NCI-H2227 (cell line): Measurements from ENCODE around the gene YTHDC1.
A peak's percentile ranks its signal among the peaks of the same experiment; 100 is the strongest.

Experiments used
- DNase-seq: peaks from one replicate; lab custom pipeline; 2025; ENCODE audit not compliant: unreplicated experiment; lab: John Stamatoyannopoulos, UW

The YTHDC1 gene

DNA sequence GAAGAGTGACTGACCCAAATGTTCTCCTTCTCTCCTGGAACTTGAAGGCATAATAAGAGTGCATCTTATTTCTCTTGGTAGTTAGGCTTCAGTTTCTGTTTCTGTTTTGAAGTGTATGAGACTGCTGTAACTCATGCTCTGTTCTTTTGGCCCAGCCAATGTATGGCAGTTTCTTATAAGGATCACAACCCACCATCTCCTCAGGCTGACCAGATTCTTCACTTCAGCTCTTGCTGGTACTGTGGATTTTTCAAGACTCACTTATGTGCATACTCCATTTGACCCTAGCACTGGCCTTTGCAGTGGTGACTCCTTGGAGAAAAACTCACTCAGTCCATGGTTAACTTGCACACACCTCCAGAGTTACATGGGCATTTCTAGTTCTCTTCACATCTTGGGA lies 9.6 kb upstream of the YTHDC1 start:
- DNase-seq, result no peak

DNA sequence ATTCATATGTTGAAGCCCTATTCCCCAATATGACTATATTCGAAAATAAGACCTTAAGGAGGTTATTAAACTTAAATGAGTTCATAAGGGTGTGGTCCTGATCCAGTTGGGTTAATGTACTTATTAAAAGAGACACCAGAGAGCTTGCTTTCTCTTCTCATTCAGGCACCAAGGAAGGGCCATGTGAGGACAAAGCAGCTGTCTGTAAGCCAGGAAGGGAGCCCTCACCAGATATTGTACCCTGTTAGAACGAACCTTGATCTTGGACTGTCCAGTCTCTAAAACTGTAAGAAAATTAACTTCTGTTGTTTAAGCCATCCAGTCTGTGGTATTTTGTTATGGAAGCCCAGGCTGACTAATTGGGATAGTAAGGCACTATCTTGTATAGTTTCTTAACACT lies 9.1 kb upstream of the YTHDC1 start:
- DNase-seq, result no peak

DNA sequence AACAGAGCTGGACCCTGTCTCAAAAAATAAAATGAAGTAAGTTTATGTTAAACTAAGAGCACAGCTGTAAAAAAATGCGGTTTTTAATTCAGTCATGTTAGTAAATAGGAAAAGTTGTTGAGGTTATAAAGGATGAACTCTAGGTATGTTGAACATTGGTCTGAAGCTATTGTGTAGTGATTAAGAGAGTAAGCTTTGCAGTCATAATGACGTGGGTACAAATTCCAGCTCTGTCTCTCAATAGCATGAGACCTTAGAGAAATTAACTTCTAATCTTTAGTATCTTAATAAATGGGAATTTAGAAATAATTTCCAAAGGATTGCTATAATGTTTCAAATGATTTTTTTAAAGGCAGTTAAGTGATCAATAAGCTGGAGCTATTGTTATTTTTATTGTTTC lies 2.9 kb upstream of the YTHDC1 start:
- no peak for DNase-seq

DNA sequence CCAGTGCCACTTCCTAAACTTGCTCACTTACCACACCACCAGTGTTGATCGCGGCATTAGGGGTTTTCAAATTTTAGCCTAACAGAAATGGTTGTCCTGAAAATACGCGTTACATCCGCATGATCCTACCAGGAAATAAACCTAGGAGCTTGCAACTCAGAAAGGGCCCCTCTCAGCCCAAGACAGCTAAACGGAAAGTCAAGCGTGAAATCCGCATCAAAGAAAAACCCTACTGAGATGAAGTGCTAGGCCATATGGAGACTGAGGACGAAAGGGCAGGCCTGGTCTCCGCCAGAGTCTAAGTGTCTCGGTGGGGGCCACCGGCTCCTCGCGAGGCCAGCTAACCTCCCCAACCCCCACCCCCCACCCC lies 626 bp downstream of the YTHDC1 start:
- DNase-seq, result peak; percentile 37

DNA sequence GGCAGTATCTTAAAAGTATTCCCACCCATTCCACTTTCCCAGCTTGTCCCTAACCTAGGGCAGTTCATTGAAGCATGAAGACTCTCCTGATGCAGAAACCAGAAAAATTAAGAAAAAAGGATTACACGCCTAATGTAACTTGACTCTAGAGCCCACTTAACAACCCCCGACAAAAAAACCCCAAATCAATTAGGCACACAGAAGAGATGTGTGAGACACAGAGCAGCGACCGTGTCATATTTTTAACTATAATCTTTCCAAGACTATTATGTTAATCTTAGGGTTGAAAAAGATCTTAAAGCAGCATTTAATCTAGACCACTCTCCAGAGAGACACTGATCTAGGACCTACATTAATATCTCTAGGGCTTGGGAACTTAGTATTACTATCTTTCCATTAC lies 1.3 kb downstream of the YTHDC1 start:
- no peak for DNase-seq

DNA sequence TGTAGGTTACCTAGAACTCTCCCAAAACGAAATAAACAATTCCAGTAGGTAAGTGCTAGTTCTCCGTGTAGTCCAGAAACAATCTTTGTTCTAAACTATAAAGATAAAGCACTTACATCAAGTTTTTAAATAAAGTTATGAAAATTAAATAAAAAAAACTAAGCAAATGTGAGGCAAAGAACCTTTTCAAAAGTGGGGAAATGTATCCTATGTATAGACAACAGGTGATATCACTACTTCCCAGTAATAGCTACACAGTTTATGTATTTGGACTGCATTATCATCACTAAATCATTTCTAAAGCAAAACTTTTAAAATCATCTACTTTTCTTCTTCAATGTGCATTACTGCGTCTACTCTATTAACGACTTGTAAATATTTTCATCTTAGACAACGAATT lies 2.0 kb downstream of the YTHDC1 start:
- DNase-seq, result no peak

DNA sequence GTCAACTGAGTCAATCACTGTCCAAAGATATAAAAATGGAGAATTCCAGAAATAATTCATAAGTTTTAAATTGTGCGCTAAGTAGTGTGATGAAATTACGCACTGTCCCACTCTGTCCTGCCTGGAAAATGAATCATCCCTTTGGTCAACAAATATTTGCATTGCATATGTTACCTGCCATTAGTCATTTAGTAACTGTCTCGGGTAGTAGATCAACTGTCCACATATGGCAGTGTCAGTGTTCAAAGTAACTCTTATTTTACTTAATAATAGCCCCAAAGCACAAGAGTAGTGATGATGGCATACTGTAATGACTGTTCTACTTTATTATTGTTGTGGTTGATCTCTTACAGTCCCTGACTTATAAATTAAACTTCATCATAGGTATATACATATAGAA lies 3.4 kb downstream of the YTHDC1 start:
- DNase-seq, result no peak

DNA sequence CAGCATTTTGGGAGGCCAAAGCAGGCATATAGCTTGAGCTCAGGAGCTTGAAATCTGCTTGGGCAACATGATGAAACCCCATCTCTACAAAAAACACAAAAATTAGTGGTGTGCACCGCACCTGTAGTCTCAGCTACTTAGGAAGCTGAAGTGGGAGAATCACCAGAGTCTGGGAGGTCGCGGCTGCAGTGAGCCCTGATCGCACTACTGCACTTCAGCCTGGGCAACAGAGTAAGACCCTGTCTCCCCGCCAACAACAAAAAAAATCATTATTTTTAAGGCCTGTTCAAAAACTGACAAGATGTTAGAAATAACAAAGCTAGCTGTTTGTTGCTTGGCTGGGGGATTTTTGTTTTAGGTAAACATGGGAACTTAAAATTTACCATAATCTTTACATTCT lies 5.1 kb downstream of the YTHDC1 start:
- no peak for DNase-seq

DNA sequence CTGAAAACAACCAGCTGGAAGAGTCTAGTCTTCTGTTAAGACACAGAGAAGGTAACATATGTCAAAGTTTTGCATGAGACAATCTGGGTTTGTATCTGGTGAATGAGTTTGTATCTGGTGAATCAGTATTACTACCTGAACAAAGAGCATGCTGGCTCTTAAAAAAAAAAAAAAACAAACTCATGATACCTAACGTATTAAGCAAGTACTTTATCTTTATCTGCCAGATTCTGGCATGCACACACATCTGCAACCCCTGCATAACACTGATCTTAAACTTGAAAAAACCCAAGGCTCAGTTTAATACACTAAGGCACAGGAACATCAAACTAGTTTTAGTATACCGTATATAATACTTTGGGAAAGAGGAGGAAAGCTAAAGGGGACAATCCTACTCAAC lies 5.8 kb downstream of the YTHDC1 start:
- no peak for DNase-seq

DNA sequence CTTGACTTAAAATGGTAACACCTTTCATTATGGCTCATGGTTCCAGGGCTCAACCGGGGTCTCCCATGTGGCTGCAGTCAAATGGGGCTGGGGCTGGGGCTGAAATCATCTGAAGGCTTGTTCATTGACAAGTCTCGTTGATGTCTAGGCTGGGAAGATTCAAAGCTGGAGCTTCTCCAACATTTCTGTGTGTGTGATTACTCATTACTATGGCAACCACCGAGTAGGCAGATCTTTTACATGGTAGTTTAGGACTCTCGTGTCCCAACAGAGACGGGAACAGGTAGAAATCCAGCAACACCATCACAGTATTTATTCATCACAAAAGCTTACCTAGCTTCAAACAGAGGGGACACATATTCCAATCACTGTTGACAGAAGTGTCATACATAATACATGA lies 7.8 kb downstream of the YTHDC1 start:
- no peak for DNase-seq

DNA sequence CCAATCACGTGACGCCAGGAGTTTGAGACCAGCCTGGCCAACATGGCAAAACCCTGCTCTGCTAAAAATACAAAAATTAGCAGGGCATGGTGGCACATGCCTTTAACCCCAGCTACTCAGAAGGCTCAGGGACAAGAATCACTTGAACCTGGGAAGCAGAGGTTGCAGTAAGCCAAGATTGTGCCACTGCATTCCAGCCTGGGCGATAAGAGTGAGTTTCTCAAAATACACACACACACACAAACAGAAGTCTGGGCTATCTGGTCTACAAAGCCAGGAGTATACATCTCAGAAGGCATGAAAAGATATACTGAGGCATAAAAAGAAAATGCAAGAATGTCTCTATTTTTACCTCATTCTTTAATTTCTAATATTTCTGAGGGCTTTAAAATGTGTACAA lies 11.3 kb downstream of the YTHDC1 start:
- DNase-seq, result no peak

DNA sequence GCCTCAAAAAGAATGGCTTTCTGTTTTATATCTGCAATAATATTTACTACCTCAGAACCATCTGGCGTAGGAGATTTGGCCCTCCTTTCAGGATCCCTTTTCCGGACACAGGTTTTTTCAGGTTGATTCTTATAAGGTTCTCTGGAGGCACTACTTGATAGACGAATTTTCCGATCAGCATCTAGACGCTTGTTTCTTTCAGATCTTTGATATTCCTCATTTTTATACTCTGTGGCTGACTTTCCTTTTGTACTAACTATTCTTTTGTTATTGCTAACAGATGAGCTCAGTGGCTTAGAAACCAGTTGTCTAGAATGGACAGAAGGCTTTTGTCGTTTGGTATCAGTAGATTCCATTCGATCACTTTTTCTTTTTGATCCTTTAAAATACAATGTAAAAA lies 12.4 kb downstream of the YTHDC1 start:
- DNase-seq, result no peak

DNA sequence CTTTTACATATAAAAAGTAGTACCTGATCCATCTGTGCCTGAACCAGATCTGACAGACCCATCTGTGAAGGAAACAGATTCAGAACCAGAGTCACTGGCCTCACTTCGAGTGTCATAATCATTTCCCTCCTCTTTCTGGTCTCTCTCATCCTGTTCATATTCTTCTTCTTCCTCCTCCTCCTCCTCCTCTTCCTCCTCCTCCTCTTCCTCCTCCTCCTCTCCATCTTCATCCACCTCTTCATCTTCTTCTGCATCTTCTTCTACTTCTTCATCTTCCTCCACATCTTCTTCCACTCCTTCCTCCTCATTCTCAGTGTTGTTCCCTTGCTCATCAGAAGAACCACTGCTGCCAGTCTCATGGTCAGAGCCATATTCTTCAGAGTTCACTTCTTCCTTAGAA lies 12.9 kb downstream of the YTHDC1 start:
- DNase-seq, result no peak

DNA sequence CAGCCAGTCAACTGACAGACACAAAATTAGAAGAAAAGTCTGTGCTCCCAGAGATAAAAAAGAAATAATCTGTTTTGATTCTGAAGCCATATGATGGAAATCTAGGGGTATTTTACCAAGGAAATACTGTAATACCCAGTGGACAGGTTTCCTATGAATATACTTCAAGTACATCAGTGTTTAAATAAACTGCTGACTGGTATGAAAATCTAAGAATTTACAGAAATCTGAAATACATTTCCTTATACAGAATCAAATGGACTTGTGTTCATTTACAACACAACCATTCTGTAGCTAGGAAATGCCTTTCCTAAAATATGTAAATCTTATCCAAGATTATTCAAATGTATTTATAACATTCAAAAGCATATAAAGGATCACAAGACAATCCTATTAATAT lies 13.4 kb downstream of the YTHDC1 start:
- DNase-seq, result no peak

DNA sequence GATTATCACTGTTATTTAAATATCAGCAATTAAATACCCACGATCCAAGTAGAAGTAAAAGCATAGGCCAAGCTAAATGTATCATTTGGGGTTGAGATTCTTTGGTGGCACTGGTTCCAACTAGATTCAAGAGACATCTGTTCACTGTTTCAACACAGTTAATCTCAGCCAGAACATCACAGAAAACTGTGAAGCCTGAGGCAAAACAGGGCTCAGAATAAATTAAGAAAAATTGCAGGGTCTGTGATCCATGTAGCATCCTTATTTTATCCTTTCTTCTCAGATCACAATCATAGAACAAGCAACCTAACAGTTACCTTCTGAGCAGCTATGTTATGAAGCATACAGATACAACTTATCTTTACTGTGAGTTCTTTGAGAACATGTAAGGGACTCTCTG lies 23.7 kb downstream of the YTHDC1 start:
- no peak for DNase-seq

DNA sequence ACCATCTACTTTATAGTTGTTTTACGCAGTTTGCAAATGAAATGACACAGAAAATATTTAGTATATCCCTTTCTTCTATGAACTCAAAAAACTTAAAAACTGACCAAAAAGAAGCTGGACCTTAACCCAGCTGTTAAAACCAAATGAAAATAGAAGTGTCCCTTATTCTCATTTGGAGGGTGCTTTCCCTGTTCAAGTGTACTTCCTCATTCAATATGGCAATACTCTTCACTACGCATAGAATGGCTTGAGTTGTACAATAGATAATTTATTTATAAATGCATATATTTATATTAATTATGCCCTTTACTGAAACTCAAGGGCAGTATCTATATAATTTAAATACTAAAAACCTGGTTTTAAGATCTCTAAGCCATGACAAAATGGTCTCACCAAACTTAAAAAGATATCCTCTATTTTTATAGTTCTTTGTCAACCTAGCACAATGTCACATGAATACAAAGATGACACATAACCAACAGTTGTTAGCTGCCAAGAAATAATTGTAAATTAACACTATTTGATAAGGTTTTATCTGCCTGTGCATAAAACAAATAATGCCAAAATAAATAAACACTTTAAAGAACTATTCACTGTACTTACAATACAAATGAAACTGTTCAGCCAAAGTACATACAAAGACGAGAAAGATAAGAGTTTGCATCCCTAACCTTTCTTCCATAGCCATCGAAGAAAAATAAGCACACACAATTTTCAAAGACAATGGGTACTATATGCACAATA lies 25.2 kb downstream of the YTHDC1 start:
- no peak for DNase-seq

DNA sequence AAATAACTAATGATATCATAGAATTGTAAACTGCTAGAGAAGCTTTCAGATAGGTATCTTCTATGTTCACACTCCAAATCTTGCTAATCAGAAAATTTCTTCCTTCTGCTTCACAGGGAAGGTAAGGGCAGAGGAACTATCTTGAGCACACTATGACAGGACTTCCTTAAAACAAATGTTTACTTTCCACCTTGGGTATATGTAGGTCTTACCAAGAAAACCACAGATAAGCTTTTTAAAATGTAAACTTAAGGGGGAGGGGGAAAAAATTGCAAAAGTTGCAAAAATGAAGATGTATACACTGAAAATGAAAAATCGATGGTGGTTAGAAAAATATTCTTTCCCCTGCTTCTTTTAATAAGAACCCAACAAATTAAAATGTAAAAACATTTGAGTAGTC lies 30.9 kb downstream of the YTHDC1 start:
- DNase-seq, result no peak

DNA sequence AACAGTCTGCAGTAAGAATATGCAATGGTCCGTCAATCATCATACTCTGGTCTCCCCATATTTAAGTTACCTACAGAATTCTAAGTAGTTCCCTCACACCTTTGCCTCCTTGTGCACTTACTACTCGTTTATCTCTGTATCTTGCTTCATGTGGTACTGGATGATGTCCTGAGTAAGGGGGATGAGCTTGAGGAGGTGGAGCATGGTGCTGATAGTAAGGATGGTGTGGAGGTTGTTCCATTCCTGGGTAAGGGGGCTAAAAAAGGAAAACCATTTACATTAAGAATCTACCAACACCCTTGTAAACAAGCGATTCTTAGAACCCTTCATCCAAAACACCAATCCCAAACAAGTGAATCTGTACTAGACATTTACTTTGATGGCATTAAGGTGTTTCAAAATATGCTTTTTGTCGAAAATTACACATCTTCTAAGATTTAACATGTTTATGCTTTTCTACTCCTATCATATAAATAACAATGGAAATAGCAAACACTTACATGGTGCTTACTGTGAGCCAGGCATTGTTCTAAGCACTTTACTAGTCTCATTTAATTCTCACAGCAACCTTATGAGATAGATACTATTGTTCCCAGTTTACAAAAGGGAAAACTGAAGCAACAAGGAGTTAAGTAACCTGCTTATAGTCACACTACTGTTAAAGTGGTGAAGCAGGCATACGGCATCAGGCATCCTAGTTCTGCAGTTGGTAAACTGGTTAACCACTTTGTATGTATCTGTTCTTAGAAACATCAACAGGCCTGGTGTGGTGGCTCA lies 33.5 kb downstream of the YTHDC1 start:
- no peak for DNase-seq

DNA sequence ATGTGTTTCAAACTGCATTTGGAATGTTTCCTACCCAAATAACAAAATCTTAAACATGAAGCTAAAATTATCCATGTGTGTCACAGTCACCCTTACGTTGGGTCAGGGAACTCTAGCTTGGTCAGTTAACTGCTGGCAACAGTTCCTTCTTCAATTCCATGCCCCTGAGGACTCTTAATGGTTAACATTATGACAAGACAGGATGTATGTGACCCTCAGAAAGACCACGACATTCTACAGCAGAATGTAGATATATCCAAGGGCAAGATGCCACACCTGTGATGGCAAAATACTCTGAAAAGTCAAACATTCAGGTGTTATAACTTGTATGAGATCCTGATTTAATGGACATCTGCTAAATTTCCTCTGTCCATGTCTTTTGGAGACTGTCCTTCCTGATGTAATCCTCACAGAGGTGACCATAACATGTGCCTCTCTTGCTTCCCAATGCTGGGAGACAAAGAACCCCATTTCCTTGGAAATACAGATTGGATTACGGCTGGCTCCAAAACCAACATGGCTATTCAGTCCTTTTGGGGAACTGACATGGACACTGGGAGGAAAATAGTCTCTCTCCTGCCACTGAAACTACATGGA lies 39.1 kb downstream of the YTHDC1 start:
- no peak for DNase-seq

DNA sequence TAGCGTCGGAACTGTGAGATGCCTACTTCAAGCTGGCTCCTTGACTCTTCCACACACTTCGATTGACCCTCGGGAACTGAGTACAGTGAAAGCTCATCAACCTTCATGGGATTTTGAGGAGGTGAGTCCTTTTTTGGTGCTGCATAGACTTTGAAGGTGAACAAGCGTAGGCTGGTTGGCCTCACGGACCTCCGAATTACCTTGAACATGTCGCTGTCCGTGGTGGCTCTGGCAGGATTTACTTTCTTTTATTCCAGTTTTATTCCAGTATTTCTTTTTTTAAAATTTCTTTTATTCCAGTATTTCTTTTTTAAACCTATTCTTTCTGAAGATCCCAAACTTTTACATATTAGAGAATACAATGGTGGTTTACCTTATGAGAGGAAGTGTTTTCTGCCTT lies 45.2 kb downstream of the YTHDC1 start:
- no peak for DNase-seq

DNA sequence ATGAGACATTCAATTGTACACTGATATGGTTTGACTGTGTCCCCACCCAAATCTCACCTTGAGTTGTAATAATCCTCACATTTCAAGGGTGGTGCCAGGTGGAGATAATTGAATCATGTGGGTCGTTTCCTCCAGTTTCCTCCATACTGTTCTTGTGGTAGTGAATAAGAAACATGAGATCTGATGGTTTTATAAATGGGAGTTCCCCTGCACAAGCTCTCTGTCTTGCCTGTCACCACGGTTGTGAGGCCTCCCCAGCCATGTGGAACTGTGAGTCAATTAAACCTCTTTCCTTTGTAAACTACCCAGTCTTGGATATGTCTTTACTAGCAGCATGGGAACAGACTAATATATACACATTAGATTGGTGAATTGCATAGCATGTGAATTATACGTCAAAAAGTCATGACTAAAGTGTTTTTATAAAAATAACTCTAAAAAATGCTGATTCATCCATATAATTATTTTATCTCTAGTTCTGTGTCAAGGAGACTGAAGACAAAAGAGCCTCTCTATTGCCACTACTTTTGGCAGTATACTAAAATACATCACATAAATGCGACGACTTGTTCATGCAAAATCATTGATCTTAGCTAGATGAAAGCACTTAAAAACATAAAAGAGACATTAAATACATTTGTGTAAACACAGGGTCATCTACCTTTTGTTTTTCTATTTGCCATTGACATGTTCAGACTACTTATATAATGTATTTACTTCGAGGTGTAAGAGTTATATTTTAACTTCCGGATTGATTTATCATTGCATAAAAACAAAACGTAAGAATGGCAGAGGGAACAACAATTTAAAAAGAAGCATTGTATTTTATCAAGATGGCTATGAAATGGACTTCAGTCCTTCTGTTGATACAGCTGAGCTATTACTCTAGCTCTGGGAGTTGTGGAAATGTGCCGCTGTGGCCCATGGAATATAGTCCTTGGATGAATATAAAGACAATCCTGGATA lies 50.1 kb downstream of the YTHDC1 start:
- no peak for DNase-seq
